ENCODE measurements around the gene SMG5.
A peak's percentile ranks its signal among the peaks of the same experiment; 100 is the strongest.
"Not testable (repeated sequence)": the region's sequence is repeated elsewhere in the genome, so short reads cannot be mapped to it uniquely, and the experiment has no call there.

The SMG5 gene

GRCh38 chr1:156282479-156283222 is at the start of gene SMG5:
SMG5 (minus strand) TSS chr1:156282825; CDS start chr1:156282680, 145 bp downstream.
- peaks cover 16% of the 10 kb centered on the region for H3K4me1 ChIP-seq (ENCODE audit: control insufficient read depth, insufficient read depth, low read length)
- H3K36me3 ChIP-seq (ENCODE audit: control insufficient read depth, insufficient read depth, low read length): peaks cover 7% of the 10 kb centered on the region
- H3K4me3 ChIP-seq (ENCODE audit: low read length): peak within 1 kb of the TSS; percentile 97
- H3K27ac ChIP-seq (ENCODE audit: low read depth, low read length): peak within 1 kb of the TSS; percentile 91
- H3K9ac ChIP-seq (ENCODE audit: low read length): peak within 1 kb of the TSS; percentile 74
- no peaks in the 10 kb centered on the region for H3K27me3 ChIP-seq (ENCODE audit: control insufficient read depth, insufficient read depth, low read length)

- peaks cover 38% of the 10 kb centered on the region for H3K36me3 ChIP-seq (ENCODE audit: control insufficient read depth, insufficient read depth, low read length)
- H3K4me3 ChIP-seq (ENCODE audit: low read length); H3K27me3 ChIP-seq (ENCODE audit: control insufficient read depth, insufficient read depth, low read length); H3K4me1 ChIP-seq (ENCODE audit: control insufficient read depth, insufficient read depth, low read length); H3K27ac ChIP-seq (ENCODE audit: low read depth, low read length); H3K9ac ChIP-seq (ENCODE audit: low read length): not testable (repeated sequence)
Measured at GRCh38 chr1:156323179-156323578, 40.6 kb upstream of the SMG5 start.

GRCh38 chr1:156320560-156320959 is 37.9 kb upstream of the SMG5 start:
- Histone ChIP-seq H3K4me3 (ENCODE audit: low read length) (no peak overlapping the region), H3K36me3 (ENCODE audit: control insufficient read depth, insufficient read depth, low read length) (peaks cover 52% of the 10 kb centered on the region), H3K27ac (ENCODE audit: low read depth, low read length) (no peak overlapping the region), H3K9ac (ENCODE audit: low read length) (no peak overlapping the region), H3K27me3 (ENCODE audit: control insufficient read depth, insufficient read depth, low read length) (no peaks in the 10 kb centered on the region), H3K4me1 (ENCODE audit: control insufficient read depth, insufficient read depth, low read length) (no peaks in the 10 kb centered on the region)

- H3K36me3 ChIP-seq (ENCODE audit: control insufficient read depth, insufficient read depth, low read length): peaks cover 50% of the 10 kb centered on the region
- no peaks in the 10 kb centered on the region for H3K4me1 ChIP-seq (ENCODE audit: control insufficient read depth, insufficient read depth, low read length)
- H3K4me3 ChIP-seq (ENCODE audit: low read length): no peak overlapping the region
- no peaks in the 10 kb centered on the region for H3K27me3 ChIP-seq (ENCODE audit: control insufficient read depth, insufficient read depth, low read length)
- no peak overlapping the region for H3K27ac ChIP-seq (ENCODE audit: low read depth, low read length)
- H3K9ac ChIP-seq (ENCODE audit: low read length): no peak overlapping the region
Measured at GRCh38 chr1:156319664-156320063, 37.0 kb upstream of the SMG5 start.

- no peak overlapping the region for H3K27ac ChIP-seq (ENCODE audit: low read depth, low read length)
- H3K36me3 ChIP-seq (ENCODE audit: control insufficient read depth, insufficient read depth, low read length): peaks cover 49% of the 10 kb centered on the region
- H3K27me3 ChIP-seq (ENCODE audit: control insufficient read depth, insufficient read depth, low read length): no peaks in the 10 kb centered on the region
- no peak overlapping the region for H3K9ac ChIP-seq (ENCODE audit: low read length)
- H3K4me3 ChIP-seq (ENCODE audit: low read length): no peak overlapping the region
- H3K4me1 ChIP-seq (ENCODE audit: control insufficient read depth, insufficient read depth, low read length): no peaks in the 10 kb centered on the region
Measured at GRCh38 chr1:156316909-156317308, 34.3 kb upstream of the SMG5 start.

GRCh38 chr1:156310962-156311361 is 28.3 kb upstream of the SMG5 start:
- no peaks in the 10 kb centered on the region for H3K4me1 ChIP-seq (ENCODE audit: control insufficient read depth, insufficient read depth, low read length)
- H3K9ac ChIP-seq (ENCODE audit: low read length): no peak overlapping the region
- peaks cover 30% of the 10 kb centered on the region for H3K36me3 ChIP-seq (ENCODE audit: control insufficient read depth, insufficient read depth, low read length)
- H3K4me3 ChIP-seq (ENCODE audit: low read length): no peak overlapping the region
- H3K27ac ChIP-seq (ENCODE audit: low read depth, low read length): no peak overlapping the region
- no peaks in the 10 kb centered on the region for H3K27me3 ChIP-seq (ENCODE audit: control insufficient read depth, insufficient read depth, low read length)

- Histone ChIP-seq H3K27ac (ENCODE audit: low read depth, low read length) (no peak overlapping the region), H3K36me3 (ENCODE audit: control insufficient read depth, insufficient read depth, low read length) (peaks cover 24% of the 10 kb centered on the region), H3K4me3 (ENCODE audit: low read length) (no peak overlapping the region), H3K27me3 (ENCODE audit: control insufficient read depth, insufficient read depth, low read length) (no peaks in the 10 kb centered on the region), H3K9ac (ENCODE audit: low read length) (no peak overlapping the region), H3K4me1 (ENCODE audit: control insufficient read depth, insufficient read depth, low read length) (no peaks in the 10 kb centered on the region)
Measured at GRCh38 chr1:156308078-156308477, 25.5 kb upstream of the SMG5 start.

GRCh38 chr1:156305215-156305614 is 22.6 kb upstream of the SMG5 start:
- peaks cover 9% of the 10 kb centered on the region for H3K36me3 ChIP-seq (ENCODE audit: control insufficient read depth, insufficient read depth, low read length)
- H3K9ac ChIP-seq (ENCODE audit: low read length): no peak overlapping the region
- H3K4me3 ChIP-seq (ENCODE audit: low read length): no peak overlapping the region
- no peaks in the 10 kb centered on the region for H3K27me3 ChIP-seq (ENCODE audit: control insufficient read depth, insufficient read depth, low read length)
- no peaks in the 10 kb centered on the region for H3K4me1 ChIP-seq (ENCODE audit: control insufficient read depth, insufficient read depth, low read length)
- H3K27ac ChIP-seq (ENCODE audit: low read depth, low read length): no peak overlapping the region

GRCh38 chr1:156303241-156303640 is 20.6 kb upstream of the SMG5 start:
- H3K27ac ChIP-seq (ENCODE audit: low read depth, low read length): no peak overlapping the region
- H3K27me3 ChIP-seq (ENCODE audit: control insufficient read depth, insufficient read depth, low read length): no peaks in the 10 kb centered on the region
- no peaks in the 10 kb centered on the region for H3K36me3 ChIP-seq (ENCODE audit: control insufficient read depth, insufficient read depth, low read length)
- no peak overlapping the region for H3K9ac ChIP-seq (ENCODE audit: low read length)
- H3K4me1 ChIP-seq (ENCODE audit: control insufficient read depth, insufficient read depth, low read length): no peaks in the 10 kb centered on the region
- no peak overlapping the region for H3K4me3 ChIP-seq (ENCODE audit: low read length)

- H3K4me1 ChIP-seq (ENCODE audit: control insufficient read depth, insufficient read depth, low read length): peaks cover 7% of the 10 kb centered on the region
- no peak within 1 kb of the TSS for H3K4me3 ChIP-seq (ENCODE audit: low read length)
- H3K27ac ChIP-seq (ENCODE audit: low read depth, low read length): no peak within 1 kb of the TSS
- H3K9ac ChIP-seq (ENCODE audit: low read length): no peak within 1 kb of the TSS
- no peaks in the 10 kb centered on the region for H3K27me3 ChIP-seq (ENCODE audit: control insufficient read depth, insufficient read depth, low read length)
- no peaks in the 10 kb centered on the region for H3K36me3 ChIP-seq (ENCODE audit: control insufficient read depth, insufficient read depth, low read length)
Measured at GRCh38 chr1:156298852-156299357, 16.3 kb upstream of the SMG5 start, which contains the start of gene VHLL. VHLL (minus strand) TSS chr1:156299307; CDS start chr1:156299189, 118 bp downstream.

GRCh38 chr1:156295391-156295947 is 12.8 kb upstream of the SMG5 start, which contains the start of gene GLMP:
GLMP (minus strand) TSS chr1:156295679; CDS start chr1:156295645, 34 bp downstream.
- Histone ChIP-seq H3K9ac (ENCODE audit: low read length) (peak within 1 kb of the TSS; percentile 88), H3K4me1 (ENCODE audit: control insufficient read depth, insufficient read depth, low read length) (peaks cover 11% of the 10 kb centered on the region), H3K36me3 (ENCODE audit: control insufficient read depth, insufficient read depth, low read length) (no peaks in the 10 kb centered on the region), H3K27ac (ENCODE audit: low read depth, low read length) (peak within 1 kb of the TSS; percentile 67), H3K27me3 (ENCODE audit: control insufficient read depth, insufficient read depth, low read length) (no peaks in the 10 kb centered on the region), H3K4me3 (ENCODE audit: low read length) (peak within 1 kb of the TSS; percentile 91)

- Histone ChIP-seq H3K4me3 (ENCODE audit: low read length) (no peak overlapping the region), H3K27me3 (ENCODE audit: control insufficient read depth, insufficient read depth, low read length) (no peaks in the 10 kb centered on the region), H3K4me1 (ENCODE audit: control insufficient read depth, insufficient read depth, low read length) (peaks cover 11% of the 10 kb centered on the region), H3K36me3 (ENCODE audit: control insufficient read depth, insufficient read depth, low read length) (no peaks in the 10 kb centered on the region), H3K27ac (ENCODE audit: low read depth, low read length) (no peak overlapping the region), H3K9ac (ENCODE audit: low read length) (no peak overlapping the region)
Measured at GRCh38 chr1:156293895-156294294, 11.3 kb upstream of the SMG5 start.

- peaks cover 11% of the 10 kb centered on the region for H3K4me1 ChIP-seq (ENCODE audit: control insufficient read depth, insufficient read depth, low read length)
- H3K36me3 ChIP-seq (ENCODE audit: control insufficient read depth, insufficient read depth, low read length): no peaks in the 10 kb centered on the region
- H3K4me3 ChIP-seq (ENCODE audit: low read length): no peak overlapping the region
- H3K27me3 ChIP-seq (ENCODE audit: control insufficient read depth, insufficient read depth, low read length): no peaks in the 10 kb centered on the region
- no peak overlapping the region for H3K9ac ChIP-seq (ENCODE audit: low read length)
- no peak overlapping the region for H3K27ac ChIP-seq (ENCODE audit: low read depth, low read length)
Measured at GRCh38 chr1:156293098-156293434, 10.4 kb upstream of the SMG5 start.
